Heart left ventricle (tissue), 13 donors: Measurements from ENCODE around the gene TM4SF20.

Experiments
- CTCF ChIP-seq, 12 donors: fragments of 200-600 bp; sonication (generic) in 4 of 12; IDR thresholded peaks; one replicate each; pipeline versions ENCODE4 v1.5.0 to v1.8.0; 2018 to 2022; ENCODE audit warnings: antibody characterized with exemption in 12 of 12, mild to moderate bottlenecking in 5 of 12
- POLR2A ChIP-seq, 2 donors: fragments of 450-650 bp; IDR thresholded peaks; one replicate each; pipeline ENCODE4 v1.6.1; 2017; ENCODE audit warnings: antibody characterized with exemption in 2 of 2, mild to moderate bottlenecking in 2 of 2, moderate library complexity in 2 of 2
- donor health status: ischemic (EF 13 %, LVEDD 7.1; RV severe dilation, severe dysfunction).
- donor health status: DM: no; HTN: yes; CAD: no.
- donor health status: DM: no; HTN: no; CAD: no.
- donor health status: ischemic (EF 25% LVEDD 6.9; RV normal size, moderate dysfunction).
- donor health status: ischemic (EF 25% LVEDD 5.7; RV mildly dilated, moderate dysfunction).
- donor health status: ischemic (EF 35%, LVEDD 5.7; RV mildly dilated, moderate dysfunction).
- donor health status: nonischemic (EF 11% LVEDD 7.7; RV severe dilation, severe dysfunction).
- donor health status: DM: yes; HTN: yes; CAD: no.
- donor health status: PGD.
- donor health status: ischemic (EF 29% LVEDD 5.4; RV normal size, mild dysfunction).
- donor health status: nonischemic (EF 23%, LVEDD 6.1; RV moderate dilation, normal function).

GRCh38 chr2:227320305-227321094 lies 58.6 kb downstream of the TM4SF20 start:
- TF ChIP-seq CTCF (IDR thresholded peaks at IDR 0.05) (no peak), POLR2A (IDR thresholded peaks at IDR 0.05) (no peak)
